K562 (cell line): ENCODE data around the gene ZSWIM8. TPM values are rescaled to one million over a fixed set of nuclear protein-coding genes. Genes with fewer than 3 reads are reported as not detected.

Source experiments
- BCLAF1 ChIP-seq, 2 experiments: fragments of 450-650 bp in 1 of 2; IDR thresholded peaks; 2 replicates each; pipeline ENCODE4 v1.6.1; 2011 to 2017; ENCODE audit warnings: low read depth in 2 of 2, antibody characterized with exemption in 1 of 2, borderline replicate concordance in 1 of 2, low read length in 1 of 2, mild to moderate bottlenecking in 1 of 2, mixed read lengths in 1 of 2; ENCODE audit not compliant: control insufficient read depth in 1 of 2
- CTCFL ChIP-seq: IDR thresholded peaks from 2 replicates; pipeline ENCODE4 v1.6.1; 2011; ENCODE audit warnings: borderline replicate concordance, low read depth, mild to moderate bottlenecking, moderate library complexity, low read length; ENCODE audit not compliant: insufficient read depth, poor library complexity, severe bottlenecking
- DEAF1 ChIP-seq: fragments of 450-650 bp; formaldehyde crosslinking; IDR thresholded peaks from 2 replicates; pipeline ENCODE4 v1.4.0; 2020; ENCODE audit warnings: mild to moderate bottlenecking, moderate library complexity
- FOS ChIP-seq: IDR thresholded peaks from 3 replicates; pipeline ENCODE4 v1.6.1; 2011; ENCODE audit not compliant: insufficient read length; ENCODE audit errors: extremely low read depth
- FOXO4 ChIP-seq: fragments of 450-650 bp; formaldehyde crosslinking; IDR thresholded peaks from 2 replicates; pipeline ENCODE4 v1.4.0; 2020; ENCODE audit warnings: mild to moderate bottlenecking, moderate library complexity
- NONO ChIP-seq, 2 experiments: fragments of 200-400 bp in 1 of 2; fragments of 450-650 bp in 1 of 2; formaldehyde crosslinking in 1 of 2; IDR thresholded peaks; 2 replicates each; pipeline ENCODE4 v1.6.1; 2017; ENCODE audit warnings: low read depth in 2 of 2, mild to moderate bottlenecking in 2 of 2, moderate library complexity in 2 of 2, low read length in 1 of 2
- RNF219 ChIP-seq: fragments of 250-450 bp; sonication (Bioruptor Pico); IDR thresholded peaks from 2 replicates; pipeline ENCODE4 v1.5.0; 2022; ENCODE audit warnings: mild to moderate bottlenecking
- SREBF1 ChIP-seq: fragments of 150-350 bp; IDR thresholded peaks from 2 replicates; pipeline ENCODE4 v1.6.1; 2014; ENCODE audit warnings: antibody characterized with exemption, low read depth, low read length, borderline replicate concordance
- polyA plus RNA-seq, 8 experiments: library from polyadenylated mRNA; depleted of rRNA in 4 of 8; stranded (reverse) in 5 of 8; unstranded in 3 of 8; fragments of >200 nt; fragmentation: Nextera tagmentation in 2 of 8; fragmentation: Illumina TruSeq in 1 of 8; extraction: Ambion mirVana in 2 of 8; extraction: Trizol in 1 of 8; gene quantifications; 2 replicates each; pipeline versions ENCODE4 v1.2.1 to v1.2.3, GENCODE V29; 2011 to 2014; ENCODE audit warnings: inconsistent platforms in 1 of 8, missing spikeins in 1 of 8
- total RNA-seq, 7 experiments: library from RNA; depleted of rRNA in 6 of 7; stranded (reverse); fragments of >200 nt in 6 of 7; fragmentation: Illumina TruSeq in 2 of 7; extraction: Trizol in 2 of 7; gene quantifications; 2 replicates each; pipeline versions ENCODE4 v1.2.1 to v1.2.3, GENCODE V29; 2011 to 2021; ENCODE audit warnings: low replicate concordance in 1 of 7

The ZSWIM8 gene
- total and polyA plus RNA-seq, 9 of the 15 experiments (the other 6 are each of a cell fraction or from before 2014, with no cell fraction given) = 5.6 to 47.8 (median 26.7) TPM

- TF ChIP-seq DEAF1 (CRISPR knock-in tag) (no peak), NONO (IDR thresholded peaks at IDR 0.05; ENCODE audit: low read depth in 2 of 2, low read length in 1 of 2) (no peak), FOS (no peak), FOXO4 (CRISPR knock-in tag) (no peak), CTCFL (no peak), BCLAF1 (IDR thresholded peaks at IDR 0.05; ENCODE audit: borderline replicate concordance in 1 of 2, control insufficient read depth in 1 of 2, low read depth in 2 of 2, low read length in 1 of 2) (no peak), SREBF1 (no peak), RNF219 (CRISPR knock-in tag) (no peak)
These were observed 26.5 kb upstream of the ZSWIM8 start (continued) for GRCh38 chr10:73758704-73759511.
